Endothelial cell of umbilical vein (primary cell): ENCODE data around the gene SLTM. TPM values are rescaled to one million over a fixed set of nuclear protein-coding genes. Genes with fewer than 3 reads are reported as not detected.

Experiments
- BruUV-seq: library from RNA; stranded (reverse); fragments of 400-500 nt; replicated peaks from 2 replicates; lab custom pipeline; 2021; lab: Mats Ljungman, UMichigan
- CTCF ChIA-PET: fragments of 300-600, 350-600 bp; sonication (Branson Sonifier 250); formaldehyde crosslinking; loops from one replicate; lab custom pipeline; 2021; ENCODE audit warnings: antibody characterized with exemption, inconsistent platforms; lab: Charles Lee
- POLR2A ChIA-PET: fragments of 300-600, 350-600 bp; sonication (Branson Sonifier 250); formaldehyde crosslinking; loops from one replicate; lab custom pipeline; 2021; ENCODE audit warnings: antibody characterized with exemption, inconsistent platforms; lab: Charles Lee
- DNase-seq: peaks from one replicate; pipeline ENCODE4 v3.0.0-alpha.2; 2011; ENCODE audit warnings: low read depth, low spot score
- FAIRE-seq: peaks from 2 replicates; lab custom pipeline; 2011; peaks lifted over from hg19 to GRCh38; lab: Jason Lieb, UNC
- H2AFZ ChIP-seq: 2 replicates; pipeline ENCODE4 v1.6.0; 2012; ENCODE audit warnings: low read depth, low read length, control low read depth, inconsistent platforms
- H3K27ac ChIP-seq: 2 replicates; pipeline ENCODE4 v1.5.1; 2011; ENCODE audit warnings: low read depth, mild to moderate bottlenecking, control low read depth, low read length, moderate library complexity; ENCODE audit not compliant: insufficient read depth
- H3K27me3 ChIP-seq, 2 experiments: 2 replicates each; pipeline versions ENCODE4 v1.6.0 to v1.6.1; 2011; ENCODE audit warnings: low read length in 2 of 2, mixed read lengths in 1 of 2; ENCODE audit not compliant: control insufficient read depth in 2 of 2, insufficient read depth in 2 of 2
- H3K36me3 ChIP-seq, 2 experiments: 2 replicates in 1 of 2; 3 replicates in 1 of 2; pipeline ENCODE4 v1.5.1; 2011; ENCODE audit warnings: low read length in 2 of 2, mild to moderate bottlenecking in 1 of 2, moderate library complexity in 1 of 2; ENCODE audit not compliant: control insufficient read depth in 2 of 2, insufficient read depth in 2 of 2; ENCODE audit errors: extremely low read depth in 1 of 2
- H3K4me1 ChIP-seq: 3 replicates; pipeline ENCODE4 v1.5.1; 2011; ENCODE audit warnings: mild to moderate bottlenecking, low read length; ENCODE audit not compliant: control insufficient read depth, insufficient read depth; ENCODE audit errors: extremely low read depth
- H3K4me2 ChIP-seq: 2 replicates; pipeline ENCODE4 v1.6.1; 2011; ENCODE audit warnings: low read length, control low read depth, mixed read lengths; ENCODE audit not compliant: insufficient read depth
- H3K4me3 ChIP-seq, 3 experiments: fragments of 200-600 bp in 1 of 3; sonication (generic), shearing (Covaris generic) in 1 of 3; replicated peaks in 1 of 3; 2 replicates each; pipeline ENCODE4 v1.5.1; 2011 to 2016; ENCODE audit warnings: control low read depth in 3 of 3, low read length in 3 of 3, mild to moderate bottlenecking in 2 of 3, inconsistent platforms in 1 of 3, low read depth in 1 of 3, moderate library complexity in 1 of 3; ENCODE audit not compliant: insufficient read depth in 1 of 3
- H3K79me2 ChIP-seq: 2 replicates; pipeline ENCODE4 v1.6.0; 2012; ENCODE audit warnings: low read length, inconsistent platforms; ENCODE audit not compliant: control insufficient read depth, insufficient read depth
- H3K9ac ChIP-seq: replicated peaks from 2 replicates; pipeline ENCODE3; 2011; ENCODE audit warnings: low read length, control low read depth; ENCODE audit not compliant: insufficient read depth; ENCODE audit errors: extremely low read depth
- H3K9me1 ChIP-seq: replicated peaks from 3 replicates; pipeline ENCODE4 v1.6.0; 2011; ENCODE audit warnings: mild to moderate bottlenecking, low read length; ENCODE audit not compliant: control insufficient read depth, insufficient read depth; ENCODE audit errors: extremely low read depth
- H3K9me3 ChIP-seq: replicated peaks from 2 replicates; pipeline ENCODE4 v1.5.1; 2012; ENCODE audit warnings: low read length, inconsistent platforms; ENCODE audit not compliant: control insufficient read depth, insufficient read depth
- H4K20me1 ChIP-seq: replicated peaks from 2 replicates; pipeline ENCODE3; 2011; ENCODE audit warnings: mild to moderate bottlenecking, low read length; ENCODE audit not compliant: control insufficient read depth, insufficient read depth; ENCODE audit errors: extremely low read depth
- EZH2 ChIP-seq: IDR thresholded peaks from 2 replicates; pipeline ENCODE4 v1.6.1; 2012; ENCODE audit warnings: borderline replicate concordance, low read depth, mild to moderate bottlenecking, moderate library complexity, low read length, inconsistent platforms; ENCODE audit not compliant: severe bottlenecking
- FOS ChIP-seq: IDR thresholded peaks from 2 replicates; pipeline ENCODE4 v1.6.1; 2011; ENCODE audit warnings: mild to moderate bottlenecking, low read length, moderate library complexity, borderline replicate concordance; ENCODE audit not compliant: insufficient read depth
- GATA2 ChIP-seq: IDR thresholded peaks from 2 replicates; pipeline ENCODE4 v1.7.0; 2011; ENCODE audit warnings: low read depth, mild to moderate bottlenecking, moderate library complexity, mixed read lengths, low read length; ENCODE audit not compliant: insufficient read length, insufficient read depth
- JUN ChIP-seq: IDR thresholded peaks from 2 replicates; pipeline ENCODE4 v1.6.1; 2011; ENCODE audit warnings: borderline replicate concordance, low read depth; ENCODE audit not compliant: insufficient read length, insufficient read depth
- MYC ChIP-seq: IDR thresholded peaks from one replicate; pipeline ENCODE4 v1.6.1; 2011; ENCODE audit warnings: mild to moderate bottlenecking, low read depth, low read length
- POLR2A ChIP-seq: IDR thresholded peaks from 2 replicates; pipeline ENCODE4 v1.6.1; 2012; ENCODE audit warnings: low read depth, mild to moderate bottlenecking, control low read depth, low read length
- POLR2AphosphoS5 ChIP-seq: IDR thresholded peaks from 2 replicates; pipeline ENCODE4 v1.6.1; 2012; ENCODE audit warnings: low read depth, mild to moderate bottlenecking, control low read depth, low read length, moderate library complexity; ENCODE audit not compliant: insufficient read depth
- dilution Hi-C: fragments of 300-500 bp; cut with MboI; formaldehyde crosslinking; loops from one replicate; pipeline ENCODE4 v1.15.0; 2019; ENCODE audit warnings: low sequenced_read_pairs; ENCODE audit not compliant: extremely low pct_ligation_motif_present
- intact Hi-C: fragments of 100-400 bp; cut with micrococcal nuclease; formaldehyde crosslinking; loops from one replicate; pipeline ENCODE4 v1.10.0; 2022
- polyA plus RNA-seq, 4 experiments: library from polyadenylated mRNA; depleted of rRNA in 3 of 4; stranded (reverse) in 3 of 4; unstranded in 1 of 4; fragments of >200 nt; gene quantifications; 2 replicates each; pipeline versions ENCODE4 v1.2.1 to v1.2.3, GENCODE V29; 2011 to 2012; ENCODE audit warnings: missing spikeins in 1 of 4
- total RNA-seq: library from RNA; stranded (reverse); gene quantifications from 2 replicates; pipeline ENCODE4 v1.2.3, GENCODE V29; 2021
- TF ChIP-seq, protein P1 (sequence below): IDR thresholded peaks from 2 replicates; pipeline ENCODE4 v1.6.1; 2011; ENCODE audit not compliant: insufficient read depth, insufficient read length
- TF ChIP-seq, protein P2 (sequence below), 2 donors: IDR thresholded peaks; 1 replicate in 1 of 2; 2 replicates in 1 of 2; pipeline ENCODE4 v1.5.1; 2011; ENCODE audit warnings: low read length in 2 of 2, mild to moderate bottlenecking in 2 of 2, moderate library complexity in 2 of 2, control low read depth in 1 of 2, inconsistent platforms in 1 of 2, low read depth in 1 of 2; ENCODE audit not compliant: insufficient read depth in 1 of 2; ENCODE audit errors: extremely low read depth in 1 of 2

SLTM gene
- total and polyA plus RNA-seq, 2 donors (not counting 3 experiments of a cell fraction or from before 2014, with no cell fraction given): 28.1 to 93.0 TPM

DNA sequence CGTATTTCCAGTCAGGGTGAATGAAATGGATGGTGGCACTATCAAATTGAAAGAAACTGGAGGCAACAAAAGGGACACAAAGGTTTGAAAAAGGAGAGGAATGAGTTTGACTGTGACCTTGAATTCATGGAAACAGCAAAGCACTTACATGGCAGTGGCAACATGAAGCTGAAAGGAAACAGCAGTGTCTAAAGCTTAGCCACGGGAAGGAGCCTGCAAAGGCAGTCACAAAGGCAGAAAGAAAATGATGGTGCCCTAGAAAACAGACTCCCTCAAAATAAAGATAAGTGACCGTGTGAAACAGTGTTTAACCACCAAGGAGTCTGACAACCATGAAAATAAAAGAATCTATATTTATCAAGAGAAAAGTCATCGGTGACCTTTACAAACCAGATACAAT lies 51.2 kb downstream of the SLTM start:
- Histone ChIP-seq H3K9ac (no peak overlapping the region), H3K27me3 (no peaks in the 10 kb centered on the region), H3K36me3 (peaks cover 21 to 35% of the 10 kb centered on the region in 2 experiments), H2AFZ (no peak overlapping the region), H3K79me2 (no peaks in the 10 kb centered on the region), H3K4me1 (no peaks in the 10 kb centered on the region), H3K9me3 (no peaks in the 10 kb centered on the region), H4K20me1 (no peaks in the 10 kb centered on the region), H3K4me3 (no peak overlapping the region), H3K4me2 (no peak overlapping the region), H3K9me1 (no peaks in the 10 kb centered on the region), H3K27ac (no peak overlapping the region)
- POLR2A ChIA-PET: no interaction called here
- intact Hi-C loops: no loop called here
- no TSS peak for BruUV-seq
- CTCF ChIA-PET: interaction anchor here (1.1 to 1.2 kb wide), 3 partner anchors 10 to 654 kb away, joined by 3 to 5 read pairs (median 3); no protein-coding TSS in a partner anchor
- DNase-seq (no peak), FAIRE-seq (no peak)
- no peak for TF ChIP-seq GATA2
- TF ChIP-seq EZH2: no peak
- TF ChIP-seq MYC: no peak
- TF ChIP-seq JUN: no peak
- no peak for TF ChIP-seq POLR2A
- TF ChIP-seq, protein P1, sequence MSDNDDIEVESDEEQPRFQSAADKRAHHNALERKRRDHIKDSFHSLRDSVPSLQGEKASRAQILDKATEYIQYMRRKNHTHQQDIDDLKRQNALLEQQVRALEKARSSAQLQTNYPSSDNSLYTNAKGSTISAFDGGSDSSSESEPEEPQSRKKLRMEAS: no peak
- no peak for TF ChIP-seq POLR2AphosphoS5
- TF ChIP-seq, protein P2, sequence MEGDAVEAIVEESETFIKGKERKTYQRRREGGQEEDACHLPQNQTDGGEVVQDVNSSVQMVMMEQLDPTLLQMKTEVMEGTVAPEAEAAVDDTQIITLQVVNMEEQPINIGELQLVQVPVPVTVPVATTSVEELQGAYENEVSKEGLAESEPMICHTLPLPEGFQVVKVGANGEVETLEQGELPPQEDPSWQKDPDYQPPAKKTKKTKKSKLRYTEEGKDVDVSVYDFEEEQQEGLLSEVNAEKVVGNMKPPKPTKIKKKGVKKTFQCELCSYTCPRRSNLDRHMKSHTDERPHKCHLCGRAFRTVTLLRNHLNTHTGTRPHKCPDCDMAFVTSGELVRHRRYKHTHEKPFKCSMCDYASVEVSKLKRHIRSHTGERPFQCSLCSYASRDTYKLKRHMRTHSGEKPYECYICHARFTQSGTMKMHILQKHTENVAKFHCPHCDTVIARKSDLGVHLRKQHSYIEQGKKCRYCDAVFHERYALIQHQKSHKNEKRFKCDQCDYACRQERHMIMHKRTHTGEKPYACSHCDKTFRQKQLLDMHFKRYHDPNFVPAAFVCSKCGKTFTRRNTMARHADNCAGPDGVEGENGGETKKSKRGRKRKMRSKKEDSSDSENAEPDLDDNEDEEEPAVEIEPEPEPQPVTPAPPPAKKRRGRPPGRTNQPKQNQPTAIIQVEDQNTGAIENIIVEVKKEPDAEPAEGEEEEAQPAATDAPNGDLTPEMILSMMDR (IDR thresholded peaks at IDR 0.05; ENCODE audit: extremely low read depth in 1 of 2, insufficient read depth in 1 of 2, low read depth in 1 of 2, low read length in 2 of 2): no peak
- TF ChIP-seq FOS: no peak
- dilution Hi-C loops: no loop called here
